ENCODE data around the gene TUBD1.

DNA sequence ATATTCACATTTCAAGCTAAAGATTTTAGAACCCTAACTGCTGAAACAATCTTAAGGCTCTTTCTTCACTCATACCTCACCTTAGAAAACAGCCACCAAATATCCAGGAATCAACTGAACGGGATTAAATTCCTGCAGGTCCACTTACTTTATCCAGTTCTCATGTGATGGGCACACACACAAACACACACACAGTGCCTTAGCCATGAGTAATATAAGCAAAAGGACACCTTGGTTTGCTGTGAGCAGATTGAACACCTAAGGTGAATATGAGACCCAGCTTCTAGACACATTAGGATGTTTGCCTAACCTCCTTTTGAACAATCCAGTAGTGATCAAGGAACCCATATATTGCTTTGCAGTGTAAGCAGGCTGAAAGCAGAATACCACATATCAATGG lies 81.5 kb downstream of the TUBD1 start:
- TF ChIP-seq CTCF (IDR thresholded peaks at IDR 0.05) (no peak), POLR2A (IDR thresholded peaks at IDR 0.05) (no peak)
